ENCODE measurements around the gene STRIP2.
"Not testable (repeated sequence)": the region's sequence is repeated elsewhere in the genome, so short reads cannot be mapped to it uniquely, and the experiment has no call there.

Gene STRIP2

DNA sequence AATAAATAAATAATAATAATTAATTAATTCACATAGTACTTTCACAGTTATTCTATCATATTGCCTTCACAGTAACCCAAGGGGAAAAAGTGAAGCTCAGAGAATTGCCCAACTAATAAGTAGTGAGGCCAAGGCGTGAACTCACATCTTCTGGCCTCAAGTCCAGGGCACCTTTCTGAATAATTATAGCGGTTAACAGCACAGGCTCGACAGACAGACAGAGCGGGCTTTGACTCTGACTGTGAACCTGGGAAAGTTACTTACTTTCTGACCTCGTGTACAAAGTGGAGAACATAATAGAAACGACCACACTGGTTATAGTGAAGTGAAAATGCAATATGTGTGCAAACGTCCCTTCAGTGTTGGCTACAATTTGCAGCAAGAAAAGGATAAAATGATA lies 62.4 kb downstream of the STRIP2 start:
- DNase-seq: no peak

DNA sequence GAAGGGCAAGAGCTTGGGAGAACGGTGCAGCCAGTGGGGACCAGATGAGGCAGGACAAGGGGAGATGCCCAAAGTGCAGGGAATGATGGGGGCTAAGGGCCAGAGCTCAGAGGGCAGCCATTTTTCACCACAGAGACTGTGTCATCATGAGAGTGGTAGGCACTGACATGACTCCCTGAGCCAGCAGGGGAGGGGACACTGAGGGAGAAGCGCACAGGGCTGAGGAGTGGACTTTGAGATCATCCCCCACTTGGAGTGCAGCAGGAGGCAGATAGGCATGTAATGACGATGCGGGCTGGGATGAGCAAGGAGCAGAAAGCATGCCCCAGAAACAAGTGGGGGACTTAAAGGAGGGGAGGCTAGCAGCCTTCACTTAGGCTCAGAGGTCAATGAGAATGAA lies 62.9 kb downstream of the STRIP2 start:
- DNase-seq: no peak

DNA sequence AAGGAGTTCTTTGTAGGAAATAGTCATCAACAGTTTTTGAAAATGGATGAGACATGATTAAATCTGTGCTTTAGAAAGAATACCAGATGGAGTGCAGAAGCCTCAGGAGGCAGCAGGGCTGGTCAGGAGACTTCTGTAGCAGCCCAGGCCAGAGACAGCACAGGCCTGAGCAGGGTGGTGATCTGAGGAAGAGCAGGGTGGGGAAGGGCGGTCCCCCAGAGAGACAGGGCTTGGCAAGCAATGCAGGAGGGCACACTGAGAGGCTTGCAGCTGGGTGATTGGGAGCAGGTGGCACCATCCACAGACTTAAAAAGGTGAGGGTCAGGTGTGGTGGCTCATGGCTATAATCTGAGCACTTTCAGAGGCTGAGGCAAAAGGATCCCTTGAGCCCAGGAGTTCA lies 63.8 kb downstream of the STRIP2 start:
- no peak for DNase-seq

DNA sequence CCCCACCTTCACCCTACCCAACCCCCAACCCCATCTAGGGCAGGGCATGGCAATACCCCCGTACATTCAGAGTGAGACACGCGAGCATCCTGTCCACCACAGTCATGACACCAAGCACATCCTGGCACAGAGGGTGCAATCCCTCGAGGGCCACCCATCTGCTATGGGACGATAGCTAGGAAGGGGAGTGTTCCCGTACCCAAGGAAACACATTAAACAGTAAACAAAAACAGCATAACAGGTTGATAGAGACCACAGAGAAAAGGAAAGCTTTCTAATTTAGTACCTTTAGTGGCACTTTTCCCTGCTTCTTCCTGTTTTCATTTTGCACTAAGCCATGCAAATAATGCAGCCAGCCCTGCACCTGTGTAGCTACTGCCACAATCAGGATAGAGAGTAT lies 65.8 kb downstream of the STRIP2 start:
- no peak for DNase-seq

DNA sequence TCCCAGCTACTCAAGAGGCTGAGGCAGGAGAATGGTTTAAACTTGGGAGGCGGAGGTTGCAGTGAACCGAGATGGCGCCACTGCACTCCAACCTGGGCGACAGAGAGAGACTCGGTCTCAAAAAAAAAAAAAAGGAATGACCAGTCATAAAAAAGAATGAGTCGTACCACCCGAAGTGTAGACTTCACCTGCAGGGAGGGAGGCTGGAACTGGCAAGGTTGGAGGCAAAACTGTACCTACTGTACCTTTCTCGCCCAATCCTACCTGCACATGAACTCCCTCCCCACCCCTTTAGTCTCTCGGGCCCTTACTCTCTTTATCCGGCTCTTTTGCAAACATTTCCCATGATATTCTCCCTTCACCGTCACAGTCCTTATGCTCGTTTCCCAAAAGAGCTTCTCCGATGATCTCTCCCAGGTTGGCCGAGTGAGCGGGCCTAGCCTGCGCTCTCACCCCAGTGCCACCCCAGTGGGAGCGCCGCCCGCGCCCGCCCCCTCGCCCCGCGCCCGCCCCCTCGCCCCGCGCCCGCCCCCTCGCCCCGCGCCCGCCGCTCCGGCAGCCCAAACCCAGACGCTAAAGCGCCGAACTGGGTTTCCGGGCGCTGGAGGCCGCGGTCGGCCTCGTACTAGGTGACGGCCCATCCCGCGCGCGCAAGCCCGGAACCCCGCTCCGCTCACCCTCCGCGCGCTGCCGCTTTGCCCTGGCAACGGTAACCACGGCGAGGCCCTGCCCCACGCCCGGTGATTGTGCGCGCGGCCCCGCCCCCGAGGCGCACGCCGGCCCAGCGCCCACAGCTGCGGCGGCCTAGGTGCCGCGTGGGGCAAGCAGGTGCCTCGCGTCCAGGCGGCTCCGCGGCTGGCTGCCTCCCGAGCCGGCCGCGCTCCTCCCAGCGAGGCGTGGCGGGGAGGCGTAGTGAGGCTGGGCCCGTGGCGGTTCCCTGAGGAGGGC lies 67.8 kb downstream of the STRIP2 start, which contains the start of gene SMKR1:
Gene SMKR1 (plus strand): TSS at position 772 of the 948 bp plus-strand sequence. CDS start 294 bp downstream, outside the sequence.
- no peak for DNase-seq

DNA sequence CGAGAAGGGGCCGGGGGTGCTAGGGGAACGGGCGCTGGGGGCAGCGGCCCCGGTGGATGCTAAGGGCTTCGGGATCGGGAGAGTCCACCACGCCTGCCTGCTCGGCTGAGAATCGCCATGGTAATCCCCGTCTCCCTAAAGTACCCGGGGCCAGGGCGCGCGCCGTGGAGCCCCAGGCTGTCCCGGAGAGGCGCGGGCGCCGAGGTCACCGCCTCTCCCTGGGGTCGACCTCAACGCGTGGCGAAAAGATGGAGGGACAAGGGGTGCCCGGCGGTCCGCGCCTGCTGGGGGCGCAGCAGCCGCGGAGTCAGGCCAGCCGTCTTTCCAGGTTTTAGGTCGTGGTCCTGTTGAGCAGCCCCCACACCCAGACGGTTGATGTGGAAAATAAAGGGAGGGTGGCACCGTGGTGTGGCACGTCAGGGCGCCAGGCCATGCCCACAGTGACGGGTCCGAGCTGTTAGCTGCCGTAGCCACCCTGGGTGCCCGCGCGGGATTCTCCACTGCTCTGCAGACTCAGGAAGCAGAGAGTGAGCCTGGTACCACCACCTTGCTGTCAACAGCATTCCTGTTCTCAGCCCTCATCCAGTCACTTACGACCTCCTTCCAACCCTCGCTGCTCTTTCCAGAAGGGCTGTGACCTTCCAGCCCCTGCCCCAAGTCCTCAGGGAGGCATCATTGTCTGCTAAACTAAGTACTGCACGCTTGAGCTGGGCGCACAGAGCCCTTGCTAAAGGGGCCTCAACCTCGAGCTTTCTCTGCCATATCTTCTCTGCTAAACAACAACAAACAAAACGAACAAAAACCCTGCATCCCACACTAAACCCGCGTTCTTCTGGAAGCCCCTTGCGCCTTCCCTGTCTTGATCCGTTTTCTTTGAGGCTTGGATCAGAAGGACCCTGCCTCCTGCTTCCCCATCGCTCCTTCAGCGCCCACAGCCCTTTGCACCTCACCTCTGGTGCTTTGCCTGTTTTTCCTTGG lies 68.8 kb downstream of the STRIP2 start:
- no peak for DNase-seq

DNA sequence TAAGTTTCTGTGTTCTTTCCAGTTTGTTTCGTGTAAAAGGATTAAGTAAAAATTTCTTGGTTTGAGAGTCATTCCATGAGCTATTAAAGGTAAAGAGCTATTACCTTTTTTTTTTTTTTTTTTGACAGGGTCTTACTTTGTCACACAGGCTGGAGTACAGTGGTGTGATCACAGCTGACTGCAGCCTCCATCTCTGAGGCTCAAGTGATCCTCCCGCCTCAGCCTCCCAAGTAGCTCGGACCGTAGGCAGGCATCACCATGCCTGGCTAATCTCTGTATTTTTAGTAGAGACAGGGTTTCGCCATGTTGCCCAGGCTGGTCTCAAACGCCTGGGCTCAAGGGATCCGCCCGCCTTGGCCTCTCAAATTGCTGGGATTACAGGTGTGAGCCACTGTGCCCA lies 69.5 kb downstream of the STRIP2 start:
- DNase-seq: no peak

DNA sequence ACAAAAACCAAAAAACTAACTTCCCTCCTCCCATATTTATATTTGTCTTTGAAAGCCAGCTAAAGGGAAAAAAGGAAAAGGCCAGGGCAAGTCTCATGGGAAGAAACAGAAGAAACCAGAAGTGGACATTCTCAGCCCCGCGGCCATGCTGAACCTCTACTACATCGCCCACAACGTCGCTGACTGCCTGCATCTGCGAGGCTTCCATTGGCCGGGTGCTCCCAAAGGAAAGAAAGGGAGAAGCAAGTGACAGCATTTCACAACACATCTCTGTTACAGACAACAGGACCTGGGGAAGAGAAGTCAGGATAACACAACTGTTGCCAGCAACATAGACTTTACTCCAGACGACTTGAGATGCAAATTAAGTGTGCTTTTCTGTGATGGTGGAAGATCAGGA lies 78.0 kb downstream of the STRIP2 start:
- DNase-seq: no peak

DNA sequence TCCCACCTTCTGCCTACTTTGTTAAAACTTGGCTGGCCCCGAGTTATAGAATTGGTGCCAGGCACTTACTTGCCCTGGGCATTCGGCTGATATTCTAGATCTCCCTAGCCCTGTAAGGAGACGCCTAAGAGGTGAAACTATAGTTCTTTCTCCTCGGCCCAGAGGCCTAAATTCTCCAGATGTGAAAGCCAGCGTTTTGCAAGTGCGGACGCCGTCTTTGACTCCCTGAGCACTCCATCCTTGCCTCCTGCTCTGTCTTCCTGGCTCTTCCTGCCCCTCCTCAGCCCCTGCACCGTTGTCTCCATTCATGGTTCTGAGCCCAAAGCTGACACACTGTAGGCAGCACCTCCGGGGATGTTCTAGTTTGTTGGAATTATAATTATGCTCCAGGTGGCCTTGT lies 79.3 kb downstream of the STRIP2 start:
- DNase-seq: no peak

DNA sequence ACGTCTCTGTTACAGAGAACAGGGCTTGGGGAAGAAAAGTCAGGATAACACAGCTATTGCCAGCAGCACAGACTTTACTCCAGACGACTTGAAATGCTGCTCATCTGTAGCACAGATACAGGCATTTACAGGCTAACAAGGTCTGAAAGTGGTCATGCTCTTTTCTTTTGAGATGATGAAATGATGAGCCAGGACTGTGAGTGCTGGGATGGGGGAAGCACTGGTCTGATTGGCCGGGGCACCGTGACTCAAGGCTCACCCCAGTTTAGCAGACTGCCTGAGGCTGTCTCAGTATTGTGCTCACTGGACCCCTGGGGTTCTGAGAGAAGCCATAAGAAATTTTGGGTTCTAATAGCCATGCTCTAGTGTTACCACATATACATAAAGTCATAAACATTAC lies 80.5 kb downstream of the STRIP2 start:
- DNase-seq: no peak

DNA sequence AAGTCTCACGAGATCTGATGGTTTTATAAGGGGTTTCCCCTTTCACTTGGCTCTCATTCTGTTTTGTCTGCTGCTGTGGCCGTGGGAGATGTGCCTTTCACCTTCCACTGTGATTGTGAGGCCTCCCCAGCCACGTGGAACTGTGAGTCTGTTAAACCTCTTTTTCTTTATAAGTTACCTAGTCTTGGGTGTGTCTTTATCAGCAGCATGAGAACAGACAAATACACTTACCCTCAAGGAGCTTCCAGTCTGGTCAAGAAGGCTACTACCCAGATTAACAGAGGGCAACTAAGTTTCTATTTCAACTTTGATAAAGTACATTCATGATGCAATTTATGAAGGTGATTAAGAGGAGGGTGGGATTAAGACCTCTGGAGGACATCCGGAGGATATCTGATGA lies 81.1 kb downstream of the STRIP2 start:
- no peak for DNase-seq

DNA sequence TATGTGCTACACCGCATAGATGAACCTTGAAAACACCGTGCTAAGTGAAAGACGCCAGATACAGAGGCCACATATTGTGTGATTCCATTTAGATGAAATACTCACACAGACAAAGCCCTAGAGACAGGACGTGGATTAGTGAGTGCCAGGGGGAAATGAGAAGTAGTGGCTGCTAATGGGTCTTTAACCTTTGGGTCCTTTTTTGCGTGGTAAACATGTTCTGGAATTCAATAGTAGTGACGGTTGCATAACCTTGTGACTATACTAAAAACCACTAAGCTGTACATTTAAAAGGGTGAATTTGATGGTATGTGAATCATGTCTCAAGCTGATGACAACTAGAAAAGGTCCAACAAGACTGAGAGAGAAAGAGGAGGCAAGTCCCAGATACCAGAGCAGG lies 83.7 kb downstream of the STRIP2 start:
- DNase-seq: no peak

DNA sequence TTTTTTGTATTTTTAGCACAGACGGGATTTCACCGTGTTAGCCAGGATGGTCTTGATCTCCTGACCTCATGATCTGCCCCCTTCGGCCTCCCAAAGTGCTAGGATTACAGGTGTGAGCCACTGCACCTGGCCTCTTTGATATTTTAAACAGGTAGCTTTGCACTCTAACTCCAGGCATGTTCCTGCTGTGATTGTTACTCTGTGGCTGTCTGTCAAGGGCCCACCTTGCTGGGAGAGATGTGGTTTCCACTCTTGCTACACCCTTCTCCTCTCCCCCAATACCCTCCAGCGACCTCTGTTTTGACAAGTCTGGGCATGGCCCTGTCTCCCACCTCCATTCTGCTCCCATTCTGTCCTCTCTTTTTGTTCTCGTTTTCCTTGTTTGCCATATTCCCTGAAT lies 85.2 kb downstream of the STRIP2 start:
- DNase-seq: no peak

DNA sequence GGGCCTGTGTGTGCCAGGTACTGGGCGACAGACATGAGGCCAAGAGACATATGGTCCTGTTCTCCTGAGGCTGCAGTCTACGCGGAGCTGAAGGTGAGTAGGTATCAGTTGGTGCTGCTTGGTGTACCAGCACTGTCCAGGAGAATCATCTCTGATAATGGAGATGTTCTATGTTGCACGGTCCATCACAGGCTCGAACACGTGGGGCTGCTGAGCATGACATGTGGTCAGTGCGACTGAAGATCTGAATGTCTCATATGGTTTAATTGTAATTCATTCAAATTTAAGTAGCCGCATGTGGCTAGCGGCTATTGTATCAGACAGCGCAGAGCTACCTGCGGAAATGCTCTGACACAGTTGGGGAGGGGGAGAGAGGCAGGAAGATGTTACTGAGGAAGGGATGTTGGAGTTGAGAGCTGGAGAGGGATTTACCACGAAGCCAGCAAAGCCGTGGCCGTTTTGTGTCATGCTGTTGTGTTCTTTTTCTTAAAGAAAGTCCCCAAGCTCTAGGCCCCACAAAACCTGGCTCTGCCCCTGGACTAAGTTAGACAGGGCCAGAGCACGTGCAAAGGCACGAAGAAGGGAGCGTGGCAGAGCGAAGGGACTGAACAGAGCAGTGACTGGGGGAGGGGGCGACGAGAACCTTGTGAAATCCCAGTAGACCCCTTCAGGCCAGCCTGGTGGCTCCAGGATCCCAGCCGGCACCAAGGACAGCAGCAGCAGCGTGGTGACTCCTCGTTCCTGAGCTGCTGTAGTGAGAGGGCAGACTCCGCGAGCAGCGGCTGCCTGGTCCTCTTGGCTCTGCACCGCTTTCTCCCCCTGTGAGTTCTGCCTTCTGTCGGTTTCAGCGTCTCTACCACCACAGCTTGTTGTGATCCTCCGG lies 88.1 kb downstream of the STRIP2 start:
- DNase-seq: no peak

DNA sequence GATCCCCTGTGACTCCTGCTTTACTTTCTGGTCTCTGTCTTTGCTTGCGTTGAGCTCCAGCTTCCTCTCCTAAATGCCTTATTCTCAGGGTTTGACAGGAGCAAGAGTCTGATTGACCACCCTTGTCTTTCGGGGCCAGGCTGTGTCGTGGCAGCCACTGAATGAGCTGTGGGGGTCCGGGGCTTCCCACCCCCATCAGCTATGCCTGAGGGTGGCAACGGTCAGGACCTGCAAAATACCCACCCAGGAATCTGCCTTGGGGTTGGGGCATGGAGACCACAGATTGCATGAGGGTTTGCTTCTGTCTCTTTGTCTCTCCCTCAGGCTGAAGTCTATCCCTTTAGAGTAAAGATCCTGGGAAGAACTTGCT lies 88.7 kb downstream of the STRIP2 start:
- no peak for DNase-seq

DNA sequence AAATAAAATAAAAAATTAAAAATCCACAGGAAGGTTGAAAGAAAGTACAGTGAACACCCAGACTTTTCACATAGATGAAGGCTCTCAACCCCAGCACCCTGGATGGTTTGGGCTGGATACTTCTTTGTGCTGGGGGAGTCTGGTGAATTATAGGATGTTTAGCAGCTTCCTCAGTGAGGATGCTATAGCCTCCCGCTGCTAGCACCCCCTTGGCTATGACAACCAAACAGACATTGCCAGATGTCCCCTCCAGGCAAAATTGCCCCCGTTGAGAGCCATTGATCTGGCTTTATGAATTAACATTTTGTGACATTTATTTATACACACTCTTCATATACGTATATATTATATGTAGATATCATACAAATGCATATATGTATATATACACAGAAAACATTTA lies 89.7 kb downstream of the STRIP2 start:
- no peak for DNase-seq

DNA sequence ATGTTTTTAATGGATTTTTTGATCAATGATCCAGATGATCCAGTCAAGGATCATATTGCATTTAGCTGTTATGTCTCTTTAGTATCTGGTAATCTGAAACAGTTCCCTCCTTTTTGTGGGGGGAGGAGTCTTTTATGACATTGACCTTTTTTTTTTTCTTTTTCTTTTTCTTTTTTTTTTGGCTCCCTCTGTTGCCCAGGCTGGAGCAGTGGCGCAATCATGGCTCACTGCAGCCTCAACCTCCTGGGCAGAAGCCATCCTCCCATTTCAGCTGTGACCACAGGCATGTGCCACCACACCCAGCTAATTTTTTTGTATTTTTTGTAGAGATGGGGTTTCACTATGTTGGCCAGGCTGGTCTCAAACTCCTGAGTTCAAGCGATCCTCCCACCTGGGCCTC lies 90.2 kb downstream of the STRIP2 start:
- not testable (repeated sequence) for DNase-seq

DNA sequence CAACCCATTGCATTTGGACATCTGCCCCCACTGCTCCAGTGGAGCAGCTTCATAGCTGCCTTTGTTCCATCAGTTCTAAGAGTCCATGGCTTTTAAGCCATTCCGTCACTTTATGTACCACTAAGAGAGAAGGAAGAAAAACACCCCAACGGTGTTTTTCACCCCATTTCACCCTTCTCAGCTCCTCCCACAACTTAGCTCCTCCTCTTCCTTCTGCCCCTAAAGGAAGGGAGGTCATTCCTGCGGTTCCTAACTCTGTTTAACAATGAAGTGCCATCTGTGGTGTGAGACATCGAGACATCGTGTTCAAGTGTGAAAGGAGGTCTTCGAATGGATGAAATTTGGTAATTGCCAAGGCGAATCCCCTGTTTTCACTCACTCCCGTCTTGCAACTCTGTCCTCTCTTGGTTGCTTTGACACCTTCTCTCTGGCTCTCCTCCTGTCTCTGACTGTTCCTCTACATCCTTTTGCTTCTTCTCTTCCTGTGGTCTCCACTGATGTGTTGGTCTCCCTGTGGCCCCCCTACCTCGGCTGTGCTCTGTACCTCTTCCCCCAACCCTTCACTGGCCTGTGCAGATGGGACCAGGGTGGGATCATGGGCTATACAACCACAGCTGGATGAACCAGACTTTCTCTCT lies 91.1 kb downstream of the STRIP2 start:
- no peak for DNase-seq

DNA sequence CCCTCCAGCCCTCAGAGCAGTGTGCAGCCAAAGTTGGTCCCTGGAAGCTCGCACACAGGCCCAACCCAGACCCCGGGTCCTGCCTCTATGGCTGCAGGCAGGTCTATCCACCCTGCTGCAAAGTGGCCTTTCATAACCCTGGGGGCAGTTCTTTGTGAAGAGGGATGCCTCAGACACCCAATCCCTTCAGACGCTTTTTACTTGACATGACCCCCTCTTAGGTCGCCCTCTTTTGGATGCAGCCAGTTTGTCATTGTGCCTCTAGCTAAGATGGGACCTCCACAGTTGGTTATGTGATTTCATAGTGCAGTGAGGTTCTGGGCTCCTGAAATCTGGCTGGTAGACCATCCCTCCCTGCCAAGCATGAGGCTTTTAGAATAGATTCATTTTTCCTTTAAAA lies 95.4 kb downstream of the STRIP2 start:
- no peak for DNase-seq

DNA sequence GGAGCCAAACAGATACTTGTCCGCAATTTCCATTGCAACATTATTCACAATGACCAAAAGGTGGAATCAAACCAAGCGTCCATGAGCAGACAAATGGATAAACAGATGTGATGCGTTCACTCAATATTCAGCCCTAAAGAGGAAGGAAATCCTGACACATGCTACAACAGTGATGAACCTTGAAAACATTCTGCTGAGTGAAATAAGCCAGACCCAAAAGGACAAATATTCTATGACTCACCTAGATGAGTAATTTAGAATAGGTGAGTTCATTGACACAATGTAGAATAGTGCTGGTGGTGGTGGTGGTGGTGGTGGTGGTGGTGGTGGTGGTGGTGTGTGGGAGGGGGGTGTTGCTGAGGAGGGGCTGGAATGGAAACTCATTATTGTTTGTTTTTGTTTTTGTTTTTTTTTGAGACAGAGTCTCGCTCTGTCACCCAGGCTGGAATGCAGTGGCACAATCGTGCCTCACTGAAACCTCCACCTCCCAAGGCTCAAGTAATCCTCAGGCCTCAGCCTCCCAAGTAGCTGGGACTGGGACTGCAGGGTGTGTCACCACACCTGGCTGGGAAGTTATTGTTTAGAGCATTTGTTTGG lies 96.7 kb downstream of the STRIP2 start:
- no peak for DNase-seq

DNA sequence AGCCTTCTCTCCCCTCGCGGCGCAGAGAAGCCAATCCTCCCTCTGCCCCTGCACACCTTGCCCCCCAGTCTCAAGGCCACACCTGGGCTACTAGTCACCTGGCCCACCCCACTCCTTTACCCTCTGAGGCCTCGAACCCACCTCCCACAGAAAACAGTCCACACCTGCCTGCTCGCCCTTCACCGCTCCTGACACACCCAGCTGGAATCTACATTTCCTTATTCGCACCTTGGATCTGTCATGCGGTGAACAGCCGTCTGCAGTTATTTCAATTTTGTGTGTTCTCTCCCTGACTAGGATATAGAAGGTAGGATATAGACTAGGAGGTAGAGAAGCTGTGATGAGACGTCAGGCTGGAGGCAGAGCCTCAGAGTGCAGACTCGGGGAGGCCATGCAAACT lies 97.5 kb downstream of the STRIP2 start:
- DNase-seq: no peak

DNA sequence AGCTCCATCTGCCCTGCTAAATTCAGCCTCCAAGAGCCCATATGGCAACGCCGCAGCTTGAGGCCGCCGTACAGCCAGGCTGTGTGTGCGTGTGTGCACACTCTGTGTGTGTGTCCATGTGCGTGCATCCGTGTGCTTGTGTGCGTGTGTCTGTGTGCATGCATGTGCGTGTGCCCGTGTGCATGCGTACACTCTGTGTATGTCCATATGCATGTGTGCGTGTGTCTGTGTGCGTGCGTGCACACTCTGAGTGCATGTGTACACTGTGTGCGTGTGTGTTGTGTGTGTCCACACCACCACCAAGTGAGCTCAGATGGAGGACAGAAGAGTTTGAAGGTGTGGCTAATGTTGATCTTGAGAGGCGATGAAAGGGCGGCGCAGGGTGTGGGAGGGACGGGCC lies 98.1 kb downstream of the STRIP2 start:
- DNase-seq: no peak
